WTC11 (cell line): ENCODE results near the gene PGAM1. TPM values are rescaled to one million over a fixed set of nuclear protein-coding genes. Genes with fewer than 3 reads are reported as not detected.

Experiments
- ATAC-seq: fragments of 200-7000 bp; cut with Tn5 transposase; 2 replicates; pipeline ENCODE4 v1.10.0; 2021; ENCODE audit warnings: mild to moderate bottlenecking, moderate library complexity
- CTCF ChIA-PET: fragments of 300-600 bp; sonication (Branson Sonifier 250); formaldehyde crosslinking; loops from one replicate; lab custom pipeline; 2021; ENCODE audit warnings: antibody characterized with exemption; lab: Charles Lee
- POLR2A ChIA-PET: fragments of 350-600 bp; sonication (Branson Sonifier 250); formaldehyde crosslinking; loops from one replicate; lab custom pipeline; 2021; ENCODE audit warnings: antibody characterized with exemption; lab: Charles Lee
- DNase-seq: peaks from one replicate; pipeline ENCODE4 v3.0.0; 2021; ENCODE audit warnings: low spot score
- H3K27ac Mint-ChIP-seq: 2 replicates; pipeline ENCODE4 v1.8.0; 2021; ENCODE audit warnings: mixed read lengths
- H3K27me3 Mint-ChIP-seq: 2 replicates; pipeline ENCODE4 v1.8.0; 2021; ENCODE audit warnings: low read depth, mild to moderate bottlenecking, moderate library complexity, mixed read lengths
- H3K36me3 Mint-ChIP-seq: 2 replicates; pipeline ENCODE4 v1.8.0; 2021; ENCODE audit warnings: mixed read lengths
- H3K4me1 Mint-ChIP-seq: 2 replicates; pipeline ENCODE4 v1.8.0; 2022; ENCODE audit warnings: mixed read lengths
- H3K4me3 Mint-ChIP-seq: 2 replicates; pipeline ENCODE4 v1.8.0; 2021; ENCODE audit warnings: mild to moderate bottlenecking, moderate library complexity, mixed read lengths
- H3K9me3 Mint-ChIP-seq: 2 replicates; pipeline ENCODE4 v1.8.0; 2021; ENCODE audit warnings: mixed read lengths
- ATF6 ChIP-seq: sonication (generic); formaldehyde crosslinking; IDR thresholded peaks from 2 replicates; pipeline ENCODE4 v1.8.1; 2023; ENCODE audit warnings: mild to moderate bottlenecking, missing genetic modification reagents
- CBFB ChIP-seq: sonication (generic); formaldehyde crosslinking; IDR thresholded peaks from 2 replicates; pipeline ENCODE4 v1.8.1; 2022; ENCODE audit warnings: mild to moderate bottlenecking, low read depth, missing genetic modification reagents
- EMX1 ChIP-seq: fragments of 250-450 bp; sonication (Bioruptor Pico); IDR thresholded peaks from 2 replicates; pipeline ENCODE4 v1.8.0; 2021; ENCODE audit warnings: mild to moderate bottlenecking
- GTF2I ChIP-seq: fragments of 250-450 bp; sonication (Bioruptor Pico); conservative IDR thresholded peaks from 2 replicates; pipeline ENCODE4 v1.4.0; 2021; ENCODE audit warnings: mild to moderate bottlenecking
- JAZF1 ChIP-seq: fragments of 250-450 bp; sonication (Bioruptor Pico); IDR thresholded peaks from 2 replicates; pipeline ENCODE4 v1.9.0; 2021; ENCODE audit warnings: moderate library complexity, mild to moderate bottlenecking, inconsistent platforms
- RORB ChIP-seq: fragments of 250-450 bp; sonication (Bioruptor Pico); IDR thresholded peaks from 2 replicates; pipeline ENCODE4 v1.9.0; 2021; ENCODE audit warnings: mild to moderate bottlenecking
- SP1 ChIP-seq: sonication (generic); formaldehyde crosslinking; conservative IDR thresholded peaks from 2 replicates; pipeline ENCODE4 v1.8.1; 2022; ENCODE audit warnings: missing genetic modification reagents
- ZNF121 ChIP-seq: sonication (generic); formaldehyde crosslinking; IDR thresholded peaks from 2 replicates; pipeline ENCODE4 v1.8.0; 2023; ENCODE audit warnings: missing genetic modification reagents
- ZNF263 ChIP-seq: sonication (generic); formaldehyde crosslinking; IDR thresholded peaks from 2 replicates; pipeline ENCODE4 v1.8.1; 2022; ENCODE audit warnings: low read depth, mild to moderate bottlenecking, moderate library complexity, missing genetic modification reagents
- ZNF317 ChIP-seq: sonication (generic); formaldehyde crosslinking; IDR thresholded peaks from 2 replicates; pipeline ENCODE4 v1.8.1; 2023; ENCODE audit warnings: low read depth, mild to moderate bottlenecking, moderate library complexity, missing genetic modification reagents, borderline replicate concordance
- ZNF416 ChIP-seq: fragments of 250-450 bp; sonication (Bioruptor Pico); IDR thresholded peaks from 2 replicates; pipeline ENCODE4 v1.9.0; 2021; ENCODE audit warnings: mild to moderate bottlenecking, inconsistent platforms
- ZNF425 ChIP-seq: fragments of 250-450 bp; sonication (Bioruptor Pico); conservative IDR thresholded peaks from 2 replicates; pipeline ENCODE4 v1.9.0; 2021; ENCODE audit warnings: mild to moderate bottlenecking
- total RNA-seq: library from RNA; stranded (reverse); gene quantifications from 3 replicates; pipeline ENCODE4 v1.2.3, GENCODE V29; 2021
- TF ChIP-seq, protein P1 (sequence below): sonication (generic); formaldehyde crosslinking; IDR thresholded peaks from 2 replicates; pipeline ENCODE4 v1.8.1; 2023; ENCODE audit warnings: mild to moderate bottlenecking, moderate library complexity, missing genetic modification reagents
- TF ChIP-seq, protein P2 (sequence below): sonication (generic); formaldehyde crosslinking; IDR thresholded peaks from 2 replicates; pipeline ENCODE4 v1.8.0; 2023; ENCODE audit warnings: missing genetic modification reagents
- TF ChIP-seq, protein P3 (sequence below): sonication (generic); formaldehyde crosslinking; IDR thresholded peaks from 2 replicates; pipeline ENCODE4 v1.8.1; 2022; ENCODE audit warnings: low read depth, missing genetic modification reagents, borderline replicate concordance
- TF ChIP-seq, protein P4 (sequence below): fragments of 250-450 bp; sonication (Bioruptor Pico); IDR thresholded peaks from 2 replicates; pipeline ENCODE4 v1.8.0; 2021; ENCODE audit warnings: mild to moderate bottlenecking

The PGAM1 gene
- total RNA-seq, 1 experiment from 2014 or later = 833 TPM

DNA sequence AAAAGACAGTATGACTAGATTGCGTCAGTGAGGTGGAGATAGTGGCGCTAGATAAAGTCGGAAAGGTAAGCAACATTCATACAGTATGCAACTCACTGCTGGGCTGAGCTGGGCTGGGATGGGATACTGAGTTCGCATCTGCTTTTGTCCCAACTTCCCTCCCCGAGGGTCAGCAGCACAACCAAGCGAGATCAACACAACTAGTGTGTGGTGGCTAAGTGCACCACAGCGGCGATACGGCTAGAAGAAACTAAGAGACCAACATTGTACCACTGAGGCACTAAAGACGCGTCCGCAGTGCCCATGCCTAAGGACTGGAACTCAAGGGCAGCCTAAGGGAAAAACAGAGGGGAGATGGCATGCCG lies 19.3 kb downstream of the PGAM1 start:
- H3K4me3 Mint-ChIP-seq = peak overlapping the region; percentile 97
- peaks cover 18% of the 10 kb centered on the region for H3K4me1 Mint-ChIP-seq
- TF ChIP-seq CBFB = no peak
- no peak for TF ChIP-seq ZNF317
- TF ChIP-seq ZNF263 (CRISPR knock-in tag) = no peak
- no peak for TF ChIP-seq GTF2I (CRISPR knock-in tag)
- TF ChIP-seq, protein P1, sequence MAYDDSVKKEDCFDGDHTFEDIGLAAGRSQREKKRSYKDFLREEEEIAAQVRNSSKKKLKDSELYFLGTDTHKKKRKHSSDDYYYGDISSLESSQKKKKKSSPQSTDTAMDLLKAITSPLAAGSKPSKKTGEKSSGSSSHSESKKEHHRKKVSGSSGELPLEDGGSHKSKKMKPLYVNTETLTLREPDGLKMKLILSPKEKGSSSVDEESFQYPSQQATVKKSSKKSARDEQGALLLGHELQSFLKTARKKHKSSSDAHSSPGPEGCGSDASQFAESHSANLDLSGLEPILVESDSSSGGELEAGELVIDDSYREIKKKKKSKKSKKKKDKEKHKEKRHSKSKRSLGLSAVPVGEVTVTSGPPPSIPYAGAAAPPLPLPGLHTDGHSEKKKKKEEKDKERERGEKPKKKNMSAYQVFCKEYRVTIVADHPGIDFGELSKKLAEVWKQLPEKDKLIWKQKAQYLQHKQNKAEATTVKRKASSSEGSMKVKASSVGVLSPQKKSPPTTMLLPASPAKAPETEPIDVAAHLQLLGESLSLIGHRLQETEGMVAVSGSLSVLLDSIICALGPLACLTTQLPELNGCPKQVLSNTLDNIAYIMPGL (CRISPR knock-in tag) = no peak
- no peak for TF ChIP-seq ZNF121
- TF ChIP-seq EMX1 = no peak
- TF ChIP-seq, protein P2, sequence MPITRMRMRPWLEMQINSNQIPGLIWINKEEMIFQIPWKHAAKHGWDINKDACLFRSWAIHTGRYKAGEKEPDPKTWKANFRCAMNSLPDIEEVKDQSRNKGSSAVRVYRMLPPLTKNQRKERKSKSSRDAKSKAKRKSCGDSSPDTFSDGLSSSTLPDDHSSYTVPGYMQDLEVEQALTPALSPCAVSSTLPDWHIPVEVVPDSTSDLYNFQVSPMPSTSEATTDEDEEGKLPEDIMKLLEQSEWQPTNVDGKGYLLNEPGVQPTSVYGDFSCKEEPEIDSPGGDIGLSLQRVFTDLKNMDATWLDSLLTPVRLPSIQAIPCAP (CRISPR knock-in tag) = no peak
- TF ChIP-seq SP1 = no peak
- TF ChIP-seq ZNF425 = no peak
- no peak for TF ChIP-seq ATF6
- TF ChIP-seq, protein P3, sequence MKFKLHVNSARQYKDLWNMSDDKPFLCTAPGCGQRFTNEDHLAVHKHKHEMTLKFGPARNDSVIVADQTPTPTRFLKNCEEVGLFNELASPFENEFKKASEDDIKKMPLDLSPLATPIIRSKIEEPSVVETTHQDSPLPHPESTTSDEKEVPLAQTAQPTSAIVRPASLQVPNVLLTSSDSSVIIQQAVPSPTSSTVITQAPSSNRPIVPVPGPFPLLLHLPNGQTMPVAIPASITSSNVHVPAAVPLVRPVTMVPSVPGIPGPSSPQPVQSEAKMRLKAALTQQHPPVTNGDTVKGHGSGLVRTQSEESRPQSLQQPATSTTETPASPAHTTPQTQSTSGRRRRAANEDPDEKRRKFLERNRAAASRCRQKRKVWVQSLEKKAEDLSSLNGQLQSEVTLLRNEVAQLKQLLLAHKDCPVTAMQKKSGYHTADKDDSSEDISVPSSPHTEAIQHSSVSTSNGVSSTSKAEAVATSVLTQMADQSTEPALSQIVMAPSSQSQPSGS = no peak
- TF ChIP-seq, protein P4, sequence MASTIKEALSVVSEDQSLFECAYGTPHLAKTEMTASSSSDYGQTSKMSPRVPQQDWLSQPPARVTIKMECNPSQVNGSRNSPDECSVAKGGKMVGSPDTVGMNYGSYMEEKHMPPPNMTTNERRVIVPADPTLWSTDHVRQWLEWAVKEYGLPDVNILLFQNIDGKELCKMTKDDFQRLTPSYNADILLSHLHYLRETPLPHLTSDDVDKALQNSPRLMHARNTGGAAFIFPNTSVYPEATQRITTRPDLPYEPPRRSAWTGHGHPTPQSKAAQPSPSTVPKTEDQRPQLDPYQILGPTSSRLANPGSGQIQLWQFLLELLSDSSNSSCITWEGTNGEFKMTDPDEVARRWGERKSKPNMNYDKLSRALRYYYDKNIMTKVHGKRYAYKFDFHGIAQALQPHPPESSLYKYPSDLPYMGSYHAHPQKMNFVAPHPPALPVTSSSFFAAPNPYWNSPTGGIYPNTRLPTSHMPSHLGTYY (CRISPR knock-in tag) = no peak
- TF ChIP-seq JAZF1 = no peak
- TF ChIP-seq RORB (CRISPR knock-in tag) = no peak
- TF ChIP-seq ZNF416 (CRISPR knock-in tag) = no peak
- 0 out of 2 replicates have a peak, but pooled peaks have one; percentile 1 for ATAC-seq
- ChIA-PET POLR2A (interaction anchor here (0.8 kb wide), 1 partner anchor 16 kb away, joined by 3 read pairs; no protein-coding TSS in a partner anchor), CTCF (no interaction called here)
- peaks cover 17% of the 10 kb centered on the region for H3K36me3 Mint-ChIP-seq
- H3K27ac Mint-ChIP-seq = peak overlapping the region; percentile 94
- no peak for DNase-seq
- H3K27me3 Mint-ChIP-seq = no peaks in the 10 kb centered on the region
- H3K9me3 Mint-ChIP-seq = no peaks in the 10 kb centered on the region
